A549 treated with Hydrocortisone at 1 μM for 4 hours (cell line): ENCODE measurements around the gene LRRD1. TPM values are rescaled to one million over a fixed set of nuclear protein-coding genes. Genes with fewer than 3 reads are reported as not detected.

Experiments
- total RNA-seq: library from RNA; stranded (reverse); fragments of 200-300 nt; extraction: Qiagen RNA extraction; gene quantifications from 5 replicates; pipeline ENCODE4 v1.2.3, GENCODE V29; 2022

Gene LRRD1
- not detected in 5 replicates for total RNA-seq

DNA sequence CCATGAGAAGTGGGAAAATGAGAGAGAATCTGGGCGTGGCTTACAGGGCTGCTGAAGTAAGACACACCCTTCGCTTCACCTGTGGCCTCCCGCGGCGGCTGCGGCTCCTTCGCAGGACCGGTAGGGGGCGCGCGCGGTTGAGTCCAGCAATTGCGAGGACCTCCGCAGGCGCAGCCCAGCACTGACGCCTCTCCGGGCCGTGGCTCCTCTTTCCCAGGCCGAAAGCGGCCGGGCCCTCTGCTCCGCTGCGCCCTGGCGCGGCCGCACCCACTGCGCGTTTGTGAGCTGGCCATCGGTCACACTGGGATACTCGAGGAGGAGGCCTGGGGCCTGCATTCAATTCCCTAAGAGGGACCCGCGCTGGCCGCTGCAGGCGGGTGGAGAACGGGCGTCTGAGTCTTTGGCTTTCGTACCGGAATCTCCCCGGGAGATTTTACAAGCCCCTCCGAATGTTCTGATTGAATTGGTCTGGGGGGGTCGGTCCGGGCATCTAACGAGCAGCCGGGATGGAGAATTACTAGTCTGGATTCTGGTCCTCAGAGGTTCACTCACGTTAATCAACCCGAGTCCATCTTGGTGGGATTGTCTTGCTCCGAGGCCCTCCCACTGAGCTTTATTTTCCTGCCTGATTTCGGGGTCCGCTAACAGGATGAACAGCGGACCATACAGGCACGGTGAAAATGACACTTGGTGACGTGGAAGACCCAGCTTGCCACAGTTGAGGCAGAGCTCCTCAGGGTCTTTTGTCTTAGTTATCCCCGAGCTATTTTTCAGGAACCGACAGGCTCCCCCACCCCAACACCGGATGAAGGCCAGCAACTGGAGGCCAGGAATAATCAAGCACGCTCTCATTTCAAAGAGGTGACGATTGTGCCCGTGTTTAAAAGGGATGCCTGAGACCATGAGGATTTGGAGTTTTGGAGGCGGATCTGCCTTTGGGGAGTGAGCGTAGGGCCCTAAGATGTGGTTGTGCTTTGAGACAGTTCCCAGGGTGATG is at the start of gene LRRD1:
TSS of gene LRRD1 (minus strand) at position 215 of the 997 bp plus-strand sequence. CDS start 13,940 bp downstream, outside the sequence.

DNA sequence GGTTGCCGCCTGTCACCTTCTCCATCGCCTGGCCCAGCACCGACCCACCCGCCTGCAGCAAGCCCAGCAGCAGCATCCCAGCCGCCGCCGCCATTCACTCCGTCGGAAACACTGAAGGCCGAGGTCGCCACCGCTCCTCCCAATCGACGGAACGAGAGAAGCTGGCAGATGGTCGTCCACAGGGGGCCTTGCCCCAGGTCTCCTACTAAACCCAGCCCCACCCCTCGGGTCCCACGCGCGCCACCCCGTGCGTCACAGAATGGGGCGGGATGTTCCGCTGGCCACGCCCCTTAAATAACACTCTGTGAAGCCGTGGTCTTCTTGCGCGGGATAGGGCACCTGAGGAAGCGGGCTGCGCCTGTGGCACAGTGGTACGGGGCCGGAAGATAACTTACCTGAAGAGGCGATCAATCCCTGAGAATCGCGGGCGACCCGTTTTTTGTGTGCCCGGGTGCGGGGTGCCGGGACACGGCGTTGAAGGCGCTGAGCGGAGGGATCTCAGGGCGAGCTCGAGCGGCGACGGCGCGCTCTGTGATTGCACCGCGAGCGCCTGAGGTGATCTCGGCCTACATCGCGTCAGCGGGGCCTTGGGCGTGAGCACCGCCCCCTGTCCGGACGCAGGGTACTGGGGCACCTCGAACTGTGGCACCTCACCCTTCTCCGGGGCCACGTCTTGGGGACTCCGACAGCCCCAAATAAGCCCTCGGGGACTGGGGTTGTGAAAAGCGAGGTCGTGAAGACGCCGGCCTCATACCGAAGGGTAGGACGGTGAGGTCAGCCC is 44.5 kb downstream of the LRRD1 start, which contains the start of gene CYP51A1:
TSS of gene CYP51A1 (minus strand) at position 207 of the 781 bp plus-strand sequence. CDS start at position 94, 113 bp downstream.

Other genes starting within 250 kb of the LRRD1 start
- gene AKAP9, start 238.3 kb downstream of the LRRD1 start, total RNA-seq = 12.3 to 20.0 TPM (median 12.7 TPM) in 5 replicates
- gene CYP51A1, start 44.7 kb downstream of the LRRD1 start, total RNA-seq = 40.1 to 58.4 TPM (median 42.9 TPM) in 5 replicates
- 20.4 to 34.4 TPM (median 24.1 TPM) in 5 replicates for gene KRIT1, start 66.8 kb upstream of the LRRD1 start, total RNA-seq
- gene ANKIB1, start 66.8 kb upstream of the LRRD1 start, total RNA-seq = 14.1 to 23.8 TPM (median 19.1 TPM) in 5 replicates